RWPE2 (cell line): Measurements from ENCODE around the gene AP3B1.

ENCODE experiments used
- ATAC-seq: fragments of 200-7000 bp; cut with Tn5 transposase; 3 replicates; pipeline ENCODE4 v1.9.1; 2021; ENCODE audit warnings: low read depth
- DNase-seq: peaks from one replicate; pipeline ENCODE4 v3.0.0-alpha.2; 2020; ENCODE audit warnings: low spot score
- H3K27ac ChIP-seq: fragments of 450-650 bp; 2 replicates; pipeline ENCODE4 v1.5.1; 2017; ENCODE audit warnings: mild to moderate bottlenecking; ENCODE audit not compliant: poor library complexity, severe bottlenecking
- H3K27me3 ChIP-seq: fragments of 250-450 bp; sonication (Bioruptor Pico); 2 replicates; pipeline ENCODE4 v1.5.1; 2021; ENCODE audit warnings: mild to moderate bottlenecking, moderate library complexity; ENCODE audit not compliant: insufficient read depth, poor library complexity, severe bottlenecking
- H3K36me3 ChIP-seq: fragments of 250-450 bp; sonication (Bioruptor Pico); 2 replicates; pipeline ENCODE4 v1.5.1; 2020; ENCODE audit warnings: low read depth, mild to moderate bottlenecking, moderate library complexity
- H3K4me1 ChIP-seq: fragments of 250-450 bp; sonication (Bioruptor Pico); 2 replicates; pipeline ENCODE4 v1.5.1; 2021; ENCODE audit warnings: mild to moderate bottlenecking, moderate library complexity; ENCODE audit not compliant: insufficient read depth, poor library complexity, severe bottlenecking
- H3K4me3 ChIP-seq: fragments of 250-450 bp; sonication (Bioruptor Pico); 2 replicates; pipeline ENCODE4 v1.5.1; 2021; ENCODE audit warnings: mild to moderate bottlenecking, moderate library complexity; ENCODE audit not compliant: severe bottlenecking
- H3K9me3 ChIP-seq: fragments of 250-450 bp; sonication (Bioruptor Pico); 2 replicates; pipeline ENCODE4 v1.5.1; 2021; ENCODE audit warnings: mild to moderate bottlenecking, moderate library complexity; ENCODE audit not compliant: severe bottlenecking
- TF ChIP-seq, protein P1 (sequence below): fragments of 450-650 bp; IDR thresholded peaks from one replicate; pipeline ENCODE4 v1.5.1; 2017; ENCODE audit warnings: mild to moderate bottlenecking, moderate library complexity; ENCODE audit not compliant: poor library complexity, severe bottlenecking

The AP3B1 gene

DNA sequence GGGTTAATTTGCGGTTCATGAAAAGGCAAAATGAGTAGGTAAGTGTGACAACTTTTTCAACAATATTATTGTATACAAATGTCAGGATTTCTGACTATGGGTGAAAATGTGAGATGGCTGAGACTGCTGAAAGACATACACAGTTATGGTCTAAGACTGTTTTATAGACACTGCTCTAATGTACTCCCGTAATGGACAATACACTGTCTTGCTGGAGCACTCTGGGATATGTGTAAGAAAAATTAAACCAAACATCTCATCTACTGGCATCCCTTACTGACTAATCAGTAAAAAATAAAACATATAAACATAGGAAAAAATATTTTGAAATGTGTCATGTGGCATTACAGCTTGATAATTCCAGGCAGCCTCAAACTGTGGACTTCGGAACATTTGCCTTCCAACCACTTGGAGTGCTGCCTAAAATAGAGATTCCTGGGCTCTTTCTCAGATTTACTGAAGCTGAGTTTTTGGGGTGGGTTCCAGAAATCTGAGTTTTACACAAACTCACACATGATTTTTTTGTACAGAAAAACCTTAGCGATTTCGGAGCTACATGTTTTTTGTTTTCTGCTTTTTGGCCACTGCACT is 284.5 kb downstream of the AP3B1 start:
- Histone ChIP-seq H3K9me3 (no peaks in the 10 kb centered on the region), H3K27ac (no peak overlapping the region), H3K36me3 (no peaks in the 10 kb centered on the region), H3K4me3 (no peak overlapping the region), H3K27me3 (no peaks in the 10 kb centered on the region), H3K4me1 (no peaks in the 10 kb centered on the region)
- ATAC-seq (no peak), DNase-seq (no peak)
- TF ChIP-seq, protein P1, sequence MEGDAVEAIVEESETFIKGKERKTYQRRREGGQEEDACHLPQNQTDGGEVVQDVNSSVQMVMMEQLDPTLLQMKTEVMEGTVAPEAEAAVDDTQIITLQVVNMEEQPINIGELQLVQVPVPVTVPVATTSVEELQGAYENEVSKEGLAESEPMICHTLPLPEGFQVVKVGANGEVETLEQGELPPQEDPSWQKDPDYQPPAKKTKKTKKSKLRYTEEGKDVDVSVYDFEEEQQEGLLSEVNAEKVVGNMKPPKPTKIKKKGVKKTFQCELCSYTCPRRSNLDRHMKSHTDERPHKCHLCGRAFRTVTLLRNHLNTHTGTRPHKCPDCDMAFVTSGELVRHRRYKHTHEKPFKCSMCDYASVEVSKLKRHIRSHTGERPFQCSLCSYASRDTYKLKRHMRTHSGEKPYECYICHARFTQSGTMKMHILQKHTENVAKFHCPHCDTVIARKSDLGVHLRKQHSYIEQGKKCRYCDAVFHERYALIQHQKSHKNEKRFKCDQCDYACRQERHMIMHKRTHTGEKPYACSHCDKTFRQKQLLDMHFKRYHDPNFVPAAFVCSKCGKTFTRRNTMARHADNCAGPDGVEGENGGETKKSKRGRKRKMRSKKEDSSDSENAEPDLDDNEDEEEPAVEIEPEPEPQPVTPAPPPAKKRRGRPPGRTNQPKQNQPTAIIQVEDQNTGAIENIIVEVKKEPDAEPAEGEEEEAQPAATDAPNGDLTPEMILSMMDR = no peak

DNA sequence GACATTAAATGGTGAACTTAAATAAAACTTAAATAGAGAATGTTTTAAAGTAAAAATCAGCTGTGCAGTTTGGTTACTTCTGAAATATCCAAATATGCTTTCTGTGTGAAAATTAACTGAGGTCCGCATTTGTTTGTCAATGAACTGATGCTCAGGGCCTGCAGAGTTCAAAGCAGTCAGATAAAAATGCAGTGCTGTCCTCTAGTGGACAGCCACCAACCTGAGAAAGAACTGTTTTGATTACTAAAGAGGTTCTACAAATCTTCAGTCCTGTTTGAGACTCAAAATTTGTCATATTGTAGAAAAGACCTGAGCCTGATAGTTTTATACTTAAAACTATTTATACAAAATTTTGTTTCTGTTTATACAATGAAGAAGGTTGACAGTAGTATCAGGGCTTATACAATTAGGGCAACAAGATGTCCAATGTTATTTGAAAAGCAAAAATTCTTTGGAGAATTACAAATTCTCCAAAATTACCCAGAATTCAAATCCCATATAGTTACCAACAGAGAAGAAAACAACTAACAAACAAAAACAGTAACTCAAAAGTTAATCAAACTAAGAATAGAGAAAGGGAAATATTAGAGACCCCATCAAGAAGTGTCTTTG is 286.0 kb downstream of the AP3B1 start:
- H3K27ac ChIP-seq = no peak overlapping the region
- no peaks in the 10 kb centered on the region for H3K27me3 ChIP-seq
- ATAC-seq (peak; percentile 78), DNase-seq (no peak)
- peaks cover under 1% of the 10 kb centered on the region; the same call in 1 of the 2 replicates for H3K36me3 ChIP-seq
- TF ChIP-seq, protein P1 = peak; percentile 99
- H3K4me3 ChIP-seq = no peak overlapping the region
- H3K4me1 ChIP-seq = no peaks in the 10 kb centered on the region
- no peaks in the 10 kb centered on the region for H3K9me3 ChIP-seq

DNA sequence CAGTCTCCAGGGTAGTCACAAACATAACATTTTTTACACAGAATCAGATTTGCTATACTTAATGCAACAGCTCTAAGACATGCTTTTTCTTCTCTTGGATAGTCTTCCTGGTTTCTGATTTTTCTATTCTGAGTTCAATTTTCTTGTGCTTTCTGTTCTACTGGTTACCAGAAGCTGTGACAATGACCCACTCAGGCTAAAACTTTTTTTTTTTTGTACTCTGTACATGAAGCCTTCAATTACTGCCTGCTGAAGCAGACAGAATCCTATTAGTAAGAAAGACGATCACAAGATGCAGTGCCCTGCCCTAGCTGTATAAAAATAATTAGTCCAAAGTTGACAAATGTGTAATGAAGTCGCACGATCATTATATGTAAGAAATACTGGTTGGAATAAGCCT is 287.3 kb downstream of the AP3B1 start:
- H3K4me3 ChIP-seq = no peak overlapping the region
- H3K9me3 ChIP-seq = no peaks in the 10 kb centered on the region
- H3K27me3 ChIP-seq = no peaks in the 10 kb centered on the region
- TF ChIP-seq, protein P1 = no peak
- H3K4me1 ChIP-seq = no peaks in the 10 kb centered on the region
- ATAC-seq = no peak
- H3K36me3 ChIP-seq = peaks cover 7% of the 10 kb centered on the region; the same call in 1 of the 2 replicates
- DNase-seq = no peak
- no peak overlapping the region for H3K27ac ChIP-seq

DNA sequence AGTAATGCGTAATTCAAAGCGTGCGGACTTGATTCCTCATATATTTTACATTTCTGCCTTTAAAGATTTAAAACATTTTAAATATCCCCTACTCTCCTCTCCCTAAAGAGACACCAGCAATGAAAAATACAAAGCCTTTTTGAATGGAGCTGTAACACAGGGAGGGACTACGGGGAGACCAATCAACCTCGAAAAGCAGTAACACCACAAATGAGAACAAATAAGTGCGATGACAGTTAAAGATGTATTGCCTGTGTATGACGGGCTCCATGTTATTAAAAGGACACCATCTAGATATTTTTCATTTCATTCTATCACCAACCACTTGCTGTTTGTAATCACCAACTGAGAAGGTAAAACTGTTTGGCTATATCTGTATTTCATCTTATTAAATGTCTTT is 288.0 kb downstream of the AP3B1 start:
- TF ChIP-seq, protein P1 = no peak
- Histone ChIP-seq H3K36me3 (peaks cover 11% of the 10 kb centered on the region; the same call in 1 of the 2 replicates), H3K9me3 (no peaks in the 10 kb centered on the region), H3K27ac (no peak overlapping the region), H3K4me1 (no peaks in the 10 kb centered on the region), H3K27me3 (no peaks in the 10 kb centered on the region), H3K4me3 (no peak overlapping the region)
- ATAC-seq = no peak
- no peak for DNase-seq

DNA sequence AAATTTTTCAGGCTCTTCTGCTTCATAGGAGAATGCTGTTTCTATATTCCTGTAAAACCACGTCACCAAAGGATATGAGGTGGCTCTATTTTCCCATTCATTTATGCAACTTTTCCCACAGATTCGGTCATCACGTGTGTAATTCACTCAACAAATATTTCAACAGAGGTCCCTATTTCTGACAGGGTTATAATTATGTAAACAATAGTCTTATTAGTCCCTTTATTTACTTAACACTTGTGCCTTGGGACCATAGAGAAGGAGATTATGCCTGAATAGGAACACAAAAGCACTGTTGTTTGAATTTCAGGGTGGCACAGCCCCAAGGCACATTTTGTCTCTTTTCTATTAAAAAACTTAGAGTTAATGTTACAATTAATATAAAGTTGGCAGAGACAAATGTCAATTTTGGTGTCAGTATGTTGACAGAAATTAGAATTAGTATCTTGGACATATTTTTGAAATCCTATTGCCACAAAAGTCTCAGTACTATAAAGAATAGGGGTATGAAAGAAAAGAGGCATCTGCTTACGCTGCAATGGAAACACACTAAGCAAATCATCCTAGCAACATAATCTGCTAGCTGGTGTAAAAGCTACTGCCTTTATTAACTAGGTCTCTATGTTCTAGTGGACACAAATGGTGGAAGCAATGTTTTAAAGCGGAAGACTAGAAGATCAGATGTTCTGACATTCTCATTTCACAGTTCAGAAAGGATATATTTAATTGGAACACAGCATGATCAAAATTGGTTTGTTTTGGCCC is 289.3 kb downstream of the AP3B1 start:
- Histone ChIP-seq H3K4me3 (no peak overlapping the region), H3K36me3 (peaks cover 18% of the 10 kb centered on the region), H3K4me1 (no peaks in the 10 kb centered on the region), H3K9me3 (no peaks in the 10 kb centered on the region), H3K27me3 (no peaks in the 10 kb centered on the region), H3K27ac (no peak overlapping the region)
- ATAC-seq = no peak
- TF ChIP-seq, protein P1 = no peak
- DNase-seq = no peak
